Measurements from ENCODE around the gene CKAP2L. TPM values are rescaled to one million over a fixed set of nuclear protein-coding genes. Genes with fewer than 3 reads are reported as not detected.

The CKAP2L gene
- total RNA-seq, 1 donor from 2014 or later = 2.5 TPM

- Histone ChIP-seq H3K4me3 (ENCODE audit: low read depth, low read length) (no peak overlapping the region), H3K27me3 (ENCODE audit: control insufficient read depth, insufficient read depth, low read length) (no peaks in the 10 kb centered on the region), H3K36me3 (ENCODE audit: control insufficient read depth, insufficient read depth, low read length) (no peaks in the 10 kb centered on the region)
- no peak for DNase-seq (ENCODE audit: low read depth)
- no peak for TF ChIP-seq CTCF (IDR thresholded peaks at IDR 0.05; ENCODE audit: insufficient read depth, low read length, poor library complexity, severe bottlenecking)
These were observed 24.8 kb upstream of the CKAP2L start for GRCh38 chr2:112789186-112789585.

- Histone ChIP-seq H3K4me3 (ENCODE audit: low read depth, low read length) (no peak overlapping the region), H3K36me3 (ENCODE audit: control insufficient read depth, insufficient read depth, low read length) (no peaks in the 10 kb centered on the region), H3K27me3 (ENCODE audit: control insufficient read depth, insufficient read depth, low read length) (no peaks in the 10 kb centered on the region)
- no peak for DNase-seq (ENCODE audit: low read depth)
- TF ChIP-seq CTCF (IDR thresholded peaks at IDR 0.05; ENCODE audit: insufficient read depth, low read length, poor library complexity, severe bottlenecking) = no peak
These were observed 24.2 kb upstream of the CKAP2L start for GRCh38 chr2:112788653-112789052.

GRCh38 chr2:112787729-112788393 lies 23.5 kb upstream of the CKAP2L start:
- no peak for TF ChIP-seq CTCF (IDR thresholded peaks at IDR 0.05; ENCODE audit: insufficient read depth, low read length, poor library complexity, severe bottlenecking)
- DNase-seq (ENCODE audit: low read depth) = no peak
- Histone ChIP-seq H3K27me3 (ENCODE audit: control insufficient read depth, insufficient read depth, low read length) (no peaks in the 10 kb centered on the region), H3K36me3 (ENCODE audit: control insufficient read depth, insufficient read depth, low read length) (no peaks in the 10 kb centered on the region), H3K4me3 (ENCODE audit: low read depth, low read length) (no peak overlapping the region)

- no peak for DNase-seq (ENCODE audit: low read depth)
These were observed 22.9 kb upstream of the CKAP2L start for GRCh38 chr2:112787294-112787693.

GRCh38 chr2:112784199-112785189 lies 20.1 kb upstream of the CKAP2L start, which contains the start of gene IL1A:
TSS of gene IL1A (minus strand) at chr2:112784493. CDS start at chr2:112783770, 723 bp downstream.
- Histone ChIP-seq H3K27me3 (ENCODE audit: control insufficient read depth, insufficient read depth, low read length) (no peaks in the 10 kb centered on the region), H3K4me3 (ENCODE audit: low read depth, low read length) (no peak within 1 kb of the TSS), H3K36me3 (ENCODE audit: control insufficient read depth, insufficient read depth, low read length) (no peaks in the 10 kb centered on the region)
- no peak for DNase-seq (ENCODE audit: low read depth)
- no peak for TF ChIP-seq CTCF (IDR thresholded peaks at IDR 0.05; ENCODE audit: insufficient read depth, low read length, poor library complexity, severe bottlenecking)

More at GRCh38 chr2:112787294-112787693, 22.9 kb upstream of the CKAP2L start:
- H3K4me3 ChIP-seq (ENCODE audit: low read depth, low read length) = no peak overlapping the region
- no peaks in the 10 kb centered on the region for H3K36me3 ChIP-seq (ENCODE audit: control insufficient read depth, insufficient read depth, low read length)
- H3K27me3 ChIP-seq (ENCODE audit: control insufficient read depth, insufficient read depth, low read length) = no peaks in the 10 kb centered on the region
- TF ChIP-seq CTCF (IDR thresholded peaks at IDR 0.05; ENCODE audit: insufficient read depth, low read length, poor library complexity, severe bottlenecking) = no peak
